NCI-H1417 treated with DMSO at 0.1 percent for 48 hours (cell line): ENCODE measurements around the gene RABIF.

ENCODE experiments used
- DNase-seq: peaks from one replicate; lab custom pipeline; 2025; lab: John Stamatoyannopoulos, UW

The RABIF gene

GRCh38 chr1:202873026-202873425 is 15.9 kb downstream of the RABIF start:
- DNase-seq: no peak

- DNase-seq: no peak
Measured at GRCh38 chr1:202871367-202871766, 17.6 kb downstream of the RABIF start.

GRCh38 chr1:202862679-202863560 is 26.0 kb downstream of the RABIF start:
- no peak for DNase-seq

- DNase-seq: peak; percentile 73
Measured at GRCh38 chr1:202861420-202862132, 27.4 kb downstream of the RABIF start.

- DNase-seq: peak; percentile 36
Measured at GRCh38 chr1:202860744-202861419, 28.1 kb downstream of the RABIF start.

GRCh38 chr1:202858789-202859414 is 30.0 kb downstream of the RABIF start:
- DNase-seq: no peak

- no peak for DNase-seq
Measured at GRCh38 chr1:202858331-202858730, 30.6 kb downstream of the RABIF start.

- no peak for DNase-seq
Measured at GRCh38 chr1:202857136-202857610, 31.8 kb downstream of the RABIF start.

- DNase-seq: no peak
Measured at GRCh38 chr1:202856014-202856413, 32.9 kb downstream of the RABIF start.

- no peak for DNase-seq
Measured at GRCh38 chr1:202854787-202855186, 34.2 kb downstream of the RABIF start.

GRCh38 chr1:202852163-202852904 is 36.6 kb downstream of the RABIF start:
- no peak for DNase-seq

- DNase-seq: no peak
Measured at GRCh38 chr1:202850593-202851362, 38.2 kb downstream of the RABIF start.

GRCh38 chr1:202848191-202848542 is 40.8 kb downstream of the RABIF start:
- DNase-seq: no peak

- no peak for DNase-seq
Measured at GRCh38 chr1:202844935-202845334, 44.0 kb downstream of the RABIF start.

- DNase-seq: no peak
Measured at GRCh38 chr1:202844259-202844658, 44.7 kb downstream of the RABIF start.

GRCh38 chr1:202843081-202843480 is 45.9 kb downstream of the RABIF start:
- DNase-seq: no peak

- DNase-seq: no peak
Measured at GRCh38 chr1:202837746-202838262, 51.1 kb downstream of the RABIF start.

GRCh38 chr1:202836623-202837403 is 52.1 kb downstream of the RABIF start:
- DNase-seq: no peak

GRCh38 chr1:202835548-202836072 is 53.3 kb downstream of the RABIF start:
- no peak for DNase-seq
